Endothelial cell of umbilical vein (primary cell): ENCODE results near the gene CAMTA1. TPM values are rescaled to one million over a fixed set of nuclear protein-coding genes. Genes with fewer than 3 reads are reported as not detected.

Experiments used
- BruUV-seq: library from RNA; stranded (reverse); fragments of 400-500 nt; replicated peaks from 2 replicates; lab custom pipeline; 2021; lab: Mats Ljungman, UMichigan
- CTCF ChIA-PET: fragments of 300-600, 350-600 bp; sonication (Branson Sonifier 250); formaldehyde crosslinking; loops from one replicate; lab custom pipeline; 2021; ENCODE audit warnings: antibody characterized with exemption, inconsistent platforms; lab: Charles Lee
- POLR2A ChIA-PET: fragments of 300-600, 350-600 bp; sonication (Branson Sonifier 250); formaldehyde crosslinking; loops from one replicate; lab custom pipeline; 2021; ENCODE audit warnings: antibody characterized with exemption, inconsistent platforms; lab: Charles Lee
- DNase-seq: peaks from one replicate; pipeline ENCODE4 v3.0.0-alpha.2; 2011; ENCODE audit warnings: low read depth, low spot score
- FAIRE-seq: peaks from 2 replicates; lab custom pipeline; 2011; peaks lifted over from hg19 to GRCh38; lab: Jason Lieb, UNC
- H2AFZ ChIP-seq: 2 replicates; pipeline ENCODE4 v1.6.0; 2012; ENCODE audit warnings: low read depth, low read length, control low read depth, inconsistent platforms
- H3K27ac ChIP-seq: 2 replicates; pipeline ENCODE4 v1.5.1; 2011; ENCODE audit warnings: low read depth, mild to moderate bottlenecking, control low read depth, low read length, moderate library complexity; ENCODE audit not compliant: insufficient read depth
- H3K27me3 ChIP-seq, 2 experiments: 2 replicates each; pipeline versions ENCODE4 v1.6.0 to v1.6.1; 2011; ENCODE audit warnings: low read length in 2 of 2, mixed read lengths in 1 of 2; ENCODE audit not compliant: control insufficient read depth in 2 of 2, insufficient read depth in 2 of 2
- H3K36me3 ChIP-seq, 2 experiments: 2 replicates in 1 of 2; 3 replicates in 1 of 2; pipeline ENCODE4 v1.5.1; 2011; ENCODE audit warnings: low read length in 2 of 2, mild to moderate bottlenecking in 1 of 2, moderate library complexity in 1 of 2; ENCODE audit not compliant: control insufficient read depth in 2 of 2, insufficient read depth in 2 of 2; ENCODE audit errors: extremely low read depth in 1 of 2
- H3K4me1 ChIP-seq: 3 replicates; pipeline ENCODE4 v1.5.1; 2011; ENCODE audit warnings: mild to moderate bottlenecking, low read length; ENCODE audit not compliant: control insufficient read depth, insufficient read depth; ENCODE audit errors: extremely low read depth
- H3K4me2 ChIP-seq: 2 replicates; pipeline ENCODE4 v1.6.1; 2011; ENCODE audit warnings: low read length, control low read depth, mixed read lengths; ENCODE audit not compliant: insufficient read depth
- H3K4me3 ChIP-seq, 3 experiments: fragments of 200-600 bp in 1 of 3; sonication (generic), shearing (Covaris generic) in 1 of 3; replicated peaks in 1 of 3; 2 replicates each; pipeline ENCODE4 v1.5.1; 2011 to 2016; ENCODE audit warnings: control low read depth in 3 of 3, low read length in 3 of 3, mild to moderate bottlenecking in 2 of 3, inconsistent platforms in 1 of 3, low read depth in 1 of 3, moderate library complexity in 1 of 3; ENCODE audit not compliant: insufficient read depth in 1 of 3
- H3K79me2 ChIP-seq: 2 replicates; pipeline ENCODE4 v1.6.0; 2012; ENCODE audit warnings: low read length, inconsistent platforms; ENCODE audit not compliant: control insufficient read depth, insufficient read depth
- H3K9ac ChIP-seq: replicated peaks from 2 replicates; pipeline ENCODE3; 2011; ENCODE audit warnings: low read length, control low read depth; ENCODE audit not compliant: insufficient read depth; ENCODE audit errors: extremely low read depth
- H3K9me1 ChIP-seq: replicated peaks from 3 replicates; pipeline ENCODE4 v1.6.0; 2011; ENCODE audit warnings: mild to moderate bottlenecking, low read length; ENCODE audit not compliant: control insufficient read depth, insufficient read depth; ENCODE audit errors: extremely low read depth
- H3K9me3 ChIP-seq: replicated peaks from 2 replicates; pipeline ENCODE4 v1.5.1; 2012; ENCODE audit warnings: low read length, inconsistent platforms; ENCODE audit not compliant: control insufficient read depth, insufficient read depth
- H4K20me1 ChIP-seq: replicated peaks from 2 replicates; pipeline ENCODE3; 2011; ENCODE audit warnings: mild to moderate bottlenecking, low read length; ENCODE audit not compliant: control insufficient read depth, insufficient read depth; ENCODE audit errors: extremely low read depth
- CTCF ChIP-seq, 2 donors: IDR thresholded peaks; 1 replicate in 1 of 2; 2 replicates in 1 of 2; pipeline ENCODE4 v1.5.1; 2011; ENCODE audit warnings: low read length in 2 of 2, mild to moderate bottlenecking in 2 of 2, moderate library complexity in 2 of 2, control low read depth in 1 of 2, inconsistent platforms in 1 of 2, low read depth in 1 of 2; ENCODE audit not compliant: insufficient read depth in 1 of 2; ENCODE audit errors: extremely low read depth in 1 of 2
- EZH2 ChIP-seq: IDR thresholded peaks from 2 replicates; pipeline ENCODE4 v1.6.1; 2012; ENCODE audit warnings: borderline replicate concordance, low read depth, mild to moderate bottlenecking, moderate library complexity, low read length, inconsistent platforms; ENCODE audit not compliant: severe bottlenecking
- FOS ChIP-seq: IDR thresholded peaks from 2 replicates; pipeline ENCODE4 v1.6.1; 2011; ENCODE audit warnings: mild to moderate bottlenecking, low read length, moderate library complexity, borderline replicate concordance; ENCODE audit not compliant: insufficient read depth
- GATA2 ChIP-seq: IDR thresholded peaks from 2 replicates; pipeline ENCODE4 v1.7.0; 2011; ENCODE audit warnings: low read depth, mild to moderate bottlenecking, moderate library complexity, mixed read lengths, low read length; ENCODE audit not compliant: insufficient read length, insufficient read depth
- JUN ChIP-seq: IDR thresholded peaks from 2 replicates; pipeline ENCODE4 v1.6.1; 2011; ENCODE audit warnings: borderline replicate concordance, low read depth; ENCODE audit not compliant: insufficient read length, insufficient read depth
- MAX ChIP-seq: IDR thresholded peaks from 2 replicates; pipeline ENCODE4 v1.6.1; 2011; ENCODE audit not compliant: insufficient read depth, insufficient read length
- MYC ChIP-seq: IDR thresholded peaks from one replicate; pipeline ENCODE4 v1.6.1; 2011; ENCODE audit warnings: mild to moderate bottlenecking, low read depth, low read length
- POLR2A ChIP-seq: IDR thresholded peaks from 2 replicates; pipeline ENCODE4 v1.6.1; 2012; ENCODE audit warnings: low read depth, mild to moderate bottlenecking, control low read depth, low read length
- POLR2AphosphoS5 ChIP-seq: IDR thresholded peaks from 2 replicates; pipeline ENCODE4 v1.6.1; 2012; ENCODE audit warnings: low read depth, mild to moderate bottlenecking, control low read depth, low read length, moderate library complexity; ENCODE audit not compliant: insufficient read depth
- dilution Hi-C: fragments of 300-500 bp; cut with MboI; formaldehyde crosslinking; loops from one replicate; pipeline ENCODE4 v1.15.0; 2019; ENCODE audit warnings: low sequenced_read_pairs; ENCODE audit not compliant: extremely low pct_ligation_motif_present
- intact Hi-C: fragments of 100-400 bp; cut with micrococcal nuclease; formaldehyde crosslinking; loops from one replicate; pipeline ENCODE4 v1.10.0; 2022
- polyA plus RNA-seq, 4 experiments: library from polyadenylated mRNA; depleted of rRNA in 3 of 4; stranded (reverse) in 3 of 4; unstranded in 1 of 4; fragments of >200 nt; gene quantifications; 2 replicates each; pipeline versions ENCODE4 v1.2.1 to v1.2.3, GENCODE V29; 2011 to 2012; ENCODE audit warnings: missing spikeins in 1 of 4
- total RNA-seq: library from RNA; stranded (reverse); gene quantifications from 2 replicates; pipeline ENCODE4 v1.2.3, GENCODE V29; 2021

CAMTA1 gene
- total and polyA plus RNA-seq, 2 donors (not counting 3 experiments of a cell fraction or from before 2014, with no cell fraction given), result 50.8 to 92.7 TPM

GRCh38 chr1:7467476-7468175, 682.4 kb downstream of the CAMTA1 start:
- no TSS peak for BruUV-seq
- H2AFZ ChIP-seq, result no peak overlapping the region
- ChIA-PET CTCF (interaction anchor here (0.9 kb wide), 1 partner anchor 259 kb away, joined by 3 read pairs; no protein-coding TSS in a partner anchor), POLR2A (no interaction called here)
- intact Hi-C loops (no loop called here), dilution Hi-C loops (no loop called here)
- no peak for TF ChIP-seq JUN
- no peak for TF ChIP-seq GATA2
- no peak for TF ChIP-seq FOS
- TF ChIP-seq CTCF (IDR thresholded peaks at IDR 0.05; ENCODE audit: extremely low read depth in 1 of 2, insufficient read depth in 1 of 2, low read depth in 1 of 2, low read length in 2 of 2), result no peak
- TF ChIP-seq EZH2, result no peak
- TF ChIP-seq POLR2AphosphoS5, result no peak
- TF ChIP-seq MAX, result no peak
- TF ChIP-seq POLR2A, result no peak
- no peak for TF ChIP-seq MYC
- H3K79me2 ChIP-seq, result no peaks in the 10 kb centered on the region
- no peak overlapping the region for H3K4me2 ChIP-seq
- no peaks in the 10 kb centered on the region for H3K9me3 ChIP-seq
- no peaks in the 10 kb centered on the region for H3K36me3 ChIP-seq
- H3K4me3 ChIP-seq, result no peak overlapping the region
- no peaks in the 10 kb centered on the region for H4K20me1 ChIP-seq
- no peaks in the 10 kb centered on the region for H3K9me1 ChIP-seq
- H3K27ac ChIP-seq, result no peak overlapping the region
- FAIRE-seq (no peak), DNase-seq (no peak)
- no peaks in the 10 kb centered on the region for H3K27me3 ChIP-seq
- H3K4me1 ChIP-seq, result peaks cover 14% of the 10 kb centered on the region
- H3K9ac ChIP-seq, result no peak overlapping the region
